ENCODE measurements around the gene TRAPPC12. TPM values are rescaled to one million over a fixed set of nuclear protein-coding genes. Genes with fewer than 3 reads are reported as not detected.
"Not testable (repeated sequence)": the region's sequence is repeated elsewhere in the genome, so short reads cannot be mapped to it uniquely, and the experiment has no call there.

TRAPPC12 gene
- polyA plus RNA-seq, 1 donor: 74.8 TPM

DNA sequence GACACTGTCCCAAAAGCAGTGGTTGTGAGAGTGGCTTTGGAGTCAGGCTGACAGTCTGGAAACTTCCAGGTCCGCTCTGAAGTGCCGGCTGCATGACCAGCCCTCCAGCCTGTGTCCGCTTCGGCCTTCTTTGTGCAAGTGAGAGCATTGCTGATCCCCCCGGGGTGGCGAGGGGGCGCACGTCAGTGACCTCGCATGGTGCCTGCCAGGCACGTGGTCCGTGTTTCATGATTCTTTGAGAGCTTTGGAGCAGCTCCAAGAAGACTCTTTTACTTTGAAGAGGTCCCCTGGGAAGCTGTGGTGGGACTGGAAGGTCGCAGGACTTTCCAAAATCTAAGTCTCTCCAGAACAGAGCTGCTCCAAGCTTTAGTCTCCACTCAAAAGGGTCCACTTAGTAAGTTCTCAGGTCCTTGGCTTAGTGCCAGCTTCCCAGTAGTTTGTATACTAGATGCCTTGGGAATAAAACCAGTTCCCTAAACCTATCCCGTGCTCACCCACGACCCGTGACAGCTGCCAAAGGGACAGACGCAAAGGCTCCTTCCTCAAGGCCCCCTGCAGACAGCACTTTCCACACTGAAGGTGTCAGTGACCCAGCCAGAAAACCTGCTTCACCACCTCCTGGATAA, 71.0 kb downstream of the TRAPPC12 start:
- no peak overlapping the region for H3K27ac ChIP-seq (ENCODE audit: low read length)
- DNase-seq: no peak
- H3K4me1 ChIP-seq (ENCODE audit: control insufficient read depth, insufficient read depth, low read length): no peaks in the 10 kb centered on the region
- H3K27me3 ChIP-seq (ENCODE audit: control insufficient read depth, insufficient read depth, low read length): no peaks in the 10 kb centered on the region
- no peak overlapping the region for H3K4me3 ChIP-seq (ENCODE audit: low read length)
- WGBS (ENCODE audit: insufficient coverage, low lambda C conversion rate): no CpG with 5 or more reads among the region's 16 CpGs
- H3K36me3 ChIP-seq (ENCODE audit: control insufficient read depth, insufficient read depth, low read length): peaks cover 70% of the 10 kb centered on the region
- H3K9me3 ChIP-seq (ENCODE audit: control insufficient read depth, low read depth, low read length): peaks cover 3% of the 10 kb centered on the region

DNA sequence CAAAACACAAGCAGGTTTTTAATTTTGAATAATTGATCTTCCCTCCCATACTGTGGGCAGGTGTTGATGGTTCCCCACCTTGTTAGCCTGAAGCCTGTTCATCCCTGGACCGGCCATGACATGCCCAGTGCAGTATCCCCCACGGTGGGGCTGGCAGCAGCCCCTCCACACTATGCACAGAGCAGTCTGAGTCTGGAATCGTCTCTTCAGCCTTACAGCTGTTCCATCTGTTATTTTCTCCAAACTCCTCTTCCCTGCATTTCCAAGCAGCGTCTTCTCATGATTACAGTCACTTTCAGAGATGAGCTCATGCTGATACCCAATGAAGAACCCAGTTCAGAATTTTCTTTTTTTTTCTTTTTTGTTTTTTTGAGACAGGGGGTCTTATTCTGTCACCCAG, 71.7 kb downstream of the TRAPPC12 start:
- 100% methylated on average over 1 of the region's 4 CpGs for WGBS (ENCODE audit: insufficient coverage, low lambda C conversion rate)
- no peak for DNase-seq
- no peak overlapping the region for H3K27ac ChIP-seq (ENCODE audit: low read length)
- H3K27me3 ChIP-seq (ENCODE audit: control insufficient read depth, insufficient read depth, low read length): no peaks in the 10 kb centered on the region
- peaks cover 3% of the 10 kb centered on the region for H3K9me3 ChIP-seq (ENCODE audit: control insufficient read depth, low read depth, low read length)
- no peaks in the 10 kb centered on the region for H3K4me1 ChIP-seq (ENCODE audit: control insufficient read depth, insufficient read depth, low read length)
- H3K36me3 ChIP-seq (ENCODE audit: control insufficient read depth, insufficient read depth, low read length): peaks cover 65% of the 10 kb centered on the region
- H3K4me3 ChIP-seq (ENCODE audit: low read length): no peak overlapping the region

DNA sequence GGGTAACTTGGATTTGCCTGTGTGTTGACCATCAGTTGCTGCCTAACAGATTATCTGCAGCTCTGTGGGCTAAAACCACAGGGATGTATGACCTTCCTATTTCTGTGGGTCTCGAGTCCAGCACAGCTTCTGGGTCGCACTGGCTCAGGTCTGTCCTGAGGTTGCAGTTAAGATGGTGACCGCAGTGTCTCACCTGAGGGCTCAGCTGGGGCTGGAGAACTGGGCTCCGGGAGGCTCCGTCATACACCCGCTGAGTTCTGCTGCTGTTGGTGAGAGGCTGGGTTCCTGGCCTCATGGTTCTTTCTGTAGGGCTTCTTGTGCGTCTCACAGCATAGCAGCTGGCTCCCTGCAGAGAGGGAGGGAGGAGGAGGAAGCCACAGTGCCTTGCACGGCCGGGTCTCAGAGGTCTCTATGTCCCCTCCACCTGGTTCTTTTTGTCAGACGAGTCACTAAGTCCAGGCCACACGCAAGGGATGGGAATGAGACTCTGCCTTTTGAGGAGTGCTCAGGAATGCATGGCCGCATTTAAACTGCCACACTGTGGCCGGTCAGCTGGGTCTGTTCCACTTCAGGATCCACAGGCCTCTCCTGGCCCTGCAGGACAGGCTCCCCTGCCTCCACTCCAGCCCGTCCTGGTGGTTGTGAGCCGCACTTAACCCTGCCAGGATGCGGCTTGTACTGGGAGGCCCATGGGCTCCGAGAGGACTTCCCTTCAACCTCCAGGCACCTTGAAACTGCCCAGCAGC, 72.6 kb downstream of the TRAPPC12 start:
- WGBS (ENCODE audit: insufficient coverage, low lambda C conversion rate): no CpG with 5 or more reads among the region's 17 CpGs
- H3K27ac ChIP-seq (ENCODE audit: low read length): no peak overlapping the region
- no peaks in the 10 kb centered on the region for H3K27me3 ChIP-seq (ENCODE audit: control insufficient read depth, insufficient read depth, low read length)
- H3K4me3 ChIP-seq (ENCODE audit: low read length): no peak overlapping the region
- no peaks in the 10 kb centered on the region for H3K4me1 ChIP-seq (ENCODE audit: control insufficient read depth, insufficient read depth, low read length)
- no peak for DNase-seq
- H3K36me3 ChIP-seq (ENCODE audit: control insufficient read depth, insufficient read depth, low read length): peaks cover 67% of the 10 kb centered on the region
- H3K9me3 ChIP-seq (ENCODE audit: control insufficient read depth, low read depth, low read length): peaks cover 3% of the 10 kb centered on the region

DNA sequence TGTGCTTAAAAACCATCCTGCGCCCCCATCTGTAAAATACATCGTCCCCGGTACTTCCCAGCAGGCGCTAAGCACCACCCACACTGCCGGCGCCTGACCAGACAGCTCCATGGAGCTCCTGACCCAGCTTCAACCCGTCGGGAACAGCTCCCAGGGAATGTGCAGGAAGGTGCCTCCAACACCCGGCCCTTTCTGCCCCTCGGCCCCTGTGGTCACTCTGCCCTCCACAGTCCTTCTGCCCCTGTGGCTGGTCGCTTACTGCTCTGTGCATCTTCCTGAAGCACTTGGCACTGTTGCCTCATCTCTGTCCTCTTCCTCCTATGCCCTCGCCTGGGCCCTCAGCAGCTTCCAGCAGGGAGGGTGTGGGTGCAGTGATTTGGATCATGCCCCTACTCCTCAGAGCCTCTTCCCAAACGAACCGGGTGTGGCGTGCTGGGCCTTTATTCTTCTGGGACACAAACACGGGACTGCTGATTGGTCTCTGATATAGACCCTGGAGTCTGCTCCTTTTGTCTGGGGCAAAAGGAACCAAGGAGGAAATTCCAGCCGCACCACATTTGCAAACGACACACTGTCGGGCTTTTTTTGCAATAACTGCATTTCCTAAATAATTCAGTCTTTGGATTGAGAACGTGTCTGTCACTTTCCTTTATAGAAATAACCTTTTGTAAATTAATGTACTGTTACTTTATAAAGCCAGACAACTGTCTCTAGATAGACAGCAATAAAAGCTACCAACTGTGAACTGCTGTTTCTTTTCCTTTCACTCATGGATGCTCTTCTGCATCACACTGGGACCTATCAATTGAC, 73.9 kb downstream of the TRAPPC12 start:
- H3K27ac ChIP-seq (ENCODE audit: low read length): no peak overlapping the region
- no peaks in the 10 kb centered on the region for H3K4me1 ChIP-seq (ENCODE audit: control insufficient read depth, insufficient read depth, low read length)
- no peak for DNase-seq
- H3K9me3 ChIP-seq (ENCODE audit: control insufficient read depth, low read depth, low read length): peaks cover 3% of the 10 kb centered on the region
- peaks cover 67% of the 10 kb centered on the region for H3K36me3 ChIP-seq (ENCODE audit: control insufficient read depth, insufficient read depth, low read length)
- WGBS (ENCODE audit: insufficient coverage, low lambda C conversion rate): 92% methylated on average over 2 of the region's 20 CpGs
- no peaks in the 10 kb centered on the region for H3K27me3 ChIP-seq (ENCODE audit: control insufficient read depth, insufficient read depth, low read length)
- H3K4me3 ChIP-seq (ENCODE audit: low read length): no peak overlapping the region

DNA sequence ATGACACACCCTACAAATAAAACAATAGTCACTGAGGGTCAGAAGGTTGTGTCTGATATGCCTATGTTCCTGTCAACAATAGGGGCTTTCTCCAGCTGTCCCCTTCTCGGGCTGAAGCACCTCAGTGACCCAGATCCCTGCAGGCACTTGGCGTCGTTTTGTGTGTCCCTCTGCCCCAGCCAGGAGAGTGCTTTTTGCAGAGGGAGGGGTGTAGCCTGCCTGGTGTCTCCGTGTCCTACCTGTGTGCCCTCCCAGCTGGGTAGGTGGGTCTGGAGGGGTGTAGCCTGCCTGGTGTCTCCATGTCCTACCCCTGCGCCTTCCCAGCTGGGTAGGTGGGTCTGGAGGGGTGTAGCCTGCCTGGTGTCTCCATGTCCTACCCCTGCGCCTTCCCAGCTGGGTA, 74.5 kb downstream of the TRAPPC12 start:
- H3K27ac ChIP-seq (ENCODE audit: low read length); H3K27me3 ChIP-seq (ENCODE audit: control insufficient read depth, insufficient read depth, low read length); H3K9me3 ChIP-seq (ENCODE audit: control insufficient read depth, low read depth, low read length); H3K4me3 ChIP-seq (ENCODE audit: low read length); DNase-seq; H3K4me1 ChIP-seq (ENCODE audit: control insufficient read depth, insufficient read depth, low read length): not testable (repeated sequence)
- no CpG with 5 or more reads among the region's 6 CpGs for WGBS (ENCODE audit: insufficient coverage, low lambda C conversion rate)
- peaks cover 68% of the 10 kb centered on the region for H3K36me3 ChIP-seq (ENCODE audit: control insufficient read depth, insufficient read depth, low read length)

DNA sequence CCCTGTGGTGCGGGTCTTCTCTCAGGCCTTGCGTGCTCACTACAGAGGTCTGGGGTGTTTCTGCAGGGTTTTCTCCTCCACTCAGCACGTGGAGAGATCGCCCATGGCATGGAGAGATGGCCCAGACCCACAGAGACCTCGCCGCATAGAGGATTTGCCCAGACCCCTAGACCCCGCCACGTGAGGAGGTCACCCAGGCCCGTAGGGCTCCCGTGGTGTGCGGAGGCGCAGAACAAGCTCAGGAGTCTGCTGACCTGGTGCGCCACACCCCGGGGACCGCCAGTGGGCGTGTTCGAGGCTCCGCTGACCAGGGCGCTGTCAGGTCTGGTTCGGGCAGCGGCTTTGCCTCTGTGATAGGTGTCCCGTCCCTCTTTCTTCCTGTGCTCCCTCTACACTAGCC, 75.3 kb downstream of the TRAPPC12 start:
- 100% methylated on average over 1 of the region's 22 CpGs for WGBS (ENCODE audit: insufficient coverage, low lambda C conversion rate)
- H3K27ac ChIP-seq (ENCODE audit: low read length): no peak overlapping the region
- H3K9me3 ChIP-seq (ENCODE audit: control insufficient read depth, low read depth, low read length): no peaks in the 10 kb centered on the region
- H3K27me3 ChIP-seq (ENCODE audit: control insufficient read depth, insufficient read depth, low read length): no peaks in the 10 kb centered on the region
- no peaks in the 10 kb centered on the region for H3K4me1 ChIP-seq (ENCODE audit: control insufficient read depth, insufficient read depth, low read length)
- peaks cover 69% of the 10 kb centered on the region for H3K36me3 ChIP-seq (ENCODE audit: control insufficient read depth, insufficient read depth, low read length)
- no peak overlapping the region for H3K4me3 ChIP-seq (ENCODE audit: low read length)
- no peak for DNase-seq

DNA sequence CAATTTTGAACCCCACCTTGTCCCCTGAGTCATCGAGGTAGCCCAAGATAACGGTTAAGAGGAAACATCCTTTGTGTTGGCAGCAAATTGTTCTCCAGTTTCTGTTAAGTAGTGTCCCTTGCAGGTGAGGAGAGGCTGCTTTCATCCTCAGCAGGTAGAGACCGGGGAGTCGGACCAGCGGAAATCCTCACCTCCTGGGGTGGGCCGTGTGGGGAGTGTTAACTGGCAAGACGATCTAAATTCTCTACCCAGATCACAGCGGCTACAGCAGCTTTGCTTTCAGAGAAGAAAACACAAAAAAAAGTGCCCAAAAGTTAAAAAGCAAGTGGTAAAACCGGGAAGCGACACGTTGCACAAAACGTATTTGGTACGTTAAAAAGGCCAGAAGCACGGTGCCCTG, 76.6 kb downstream of the TRAPPC12 start:
- Histone ChIP-seq H3K36me3 (ENCODE audit: control insufficient read depth, insufficient read depth, low read length) (peaks cover 61% of the 10 kb centered on the region), H3K4me1 (ENCODE audit: control insufficient read depth, insufficient read depth, low read length) (no peaks in the 10 kb centered on the region), H3K4me3 (ENCODE audit: low read length) (no peak overlapping the region), H3K27ac (ENCODE audit: low read length) (no peak overlapping the region), H3K9me3 (ENCODE audit: control insufficient read depth, low read depth, low read length) (no peaks in the 10 kb centered on the region), H3K27me3 (ENCODE audit: control insufficient read depth, insufficient read depth, low read length) (no peaks in the 10 kb centered on the region)
- no peak for DNase-seq
- 90% methylated on average over 2 of the region's 14 CpGs for WGBS (ENCODE audit: insufficient coverage, low lambda C conversion rate)

DNA sequence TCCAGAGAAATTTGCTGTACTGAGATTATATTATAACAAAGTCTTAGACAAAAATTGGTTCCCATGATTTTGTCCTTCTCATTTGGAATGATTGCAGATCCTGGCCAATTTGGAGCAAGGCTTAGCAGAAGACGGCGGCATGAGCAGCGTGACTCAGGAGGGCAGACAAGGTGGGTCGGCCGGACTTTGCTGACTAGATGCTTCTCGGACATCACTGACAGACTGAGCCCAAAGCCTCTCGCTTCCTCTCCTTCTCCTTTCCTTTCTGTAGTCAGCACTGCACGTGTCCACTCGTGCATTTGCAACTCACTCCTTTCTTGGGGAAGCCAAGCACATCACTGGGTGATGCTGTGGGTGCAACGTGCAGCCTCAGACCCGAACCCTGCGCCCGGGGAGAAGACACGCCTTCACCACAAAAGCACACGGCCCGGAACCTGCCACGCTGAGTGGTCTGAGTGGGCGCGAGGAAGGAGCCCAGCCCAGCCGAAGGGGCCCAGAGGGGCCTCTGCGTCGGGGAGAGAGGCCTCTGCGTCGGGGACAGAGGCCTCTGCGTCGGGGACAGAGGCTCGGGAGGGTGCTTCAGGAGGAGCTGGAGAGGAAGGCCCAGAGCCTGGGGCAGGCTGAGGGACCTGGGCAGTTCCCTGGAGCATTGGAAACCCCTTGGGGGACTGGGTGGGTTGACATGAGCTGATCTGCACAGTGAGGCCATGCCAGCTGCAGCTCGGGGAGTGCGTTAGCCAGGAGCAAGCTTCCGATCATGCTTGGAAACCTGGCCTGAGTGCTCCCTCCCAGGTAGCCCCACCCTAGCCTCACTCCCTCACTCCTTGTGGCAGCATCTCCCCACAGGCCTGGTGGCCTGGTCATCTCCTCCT, 78.3 kb downstream of the TRAPPC12 start:
- Histone ChIP-seq H3K4me1 (ENCODE audit: control insufficient read depth, insufficient read depth, low read length) (no peaks in the 10 kb centered on the region), H3K36me3 (ENCODE audit: control insufficient read depth, insufficient read depth, low read length) (peaks cover 54% of the 10 kb centered on the region), H3K9me3 (ENCODE audit: control insufficient read depth, low read depth, low read length) (no peaks in the 10 kb centered on the region), H3K4me3 (ENCODE audit: low read length) (no peak overlapping the region), H3K27ac (ENCODE audit: low read length) (no peak overlapping the region), H3K27me3 (ENCODE audit: control insufficient read depth, insufficient read depth, low read length) (no peaks in the 10 kb centered on the region)
- no peak for DNase-seq
- no CpG with 5 or more reads among the region's 30 CpGs for WGBS (ENCODE audit: insufficient coverage, low lambda C conversion rate)

DNA sequence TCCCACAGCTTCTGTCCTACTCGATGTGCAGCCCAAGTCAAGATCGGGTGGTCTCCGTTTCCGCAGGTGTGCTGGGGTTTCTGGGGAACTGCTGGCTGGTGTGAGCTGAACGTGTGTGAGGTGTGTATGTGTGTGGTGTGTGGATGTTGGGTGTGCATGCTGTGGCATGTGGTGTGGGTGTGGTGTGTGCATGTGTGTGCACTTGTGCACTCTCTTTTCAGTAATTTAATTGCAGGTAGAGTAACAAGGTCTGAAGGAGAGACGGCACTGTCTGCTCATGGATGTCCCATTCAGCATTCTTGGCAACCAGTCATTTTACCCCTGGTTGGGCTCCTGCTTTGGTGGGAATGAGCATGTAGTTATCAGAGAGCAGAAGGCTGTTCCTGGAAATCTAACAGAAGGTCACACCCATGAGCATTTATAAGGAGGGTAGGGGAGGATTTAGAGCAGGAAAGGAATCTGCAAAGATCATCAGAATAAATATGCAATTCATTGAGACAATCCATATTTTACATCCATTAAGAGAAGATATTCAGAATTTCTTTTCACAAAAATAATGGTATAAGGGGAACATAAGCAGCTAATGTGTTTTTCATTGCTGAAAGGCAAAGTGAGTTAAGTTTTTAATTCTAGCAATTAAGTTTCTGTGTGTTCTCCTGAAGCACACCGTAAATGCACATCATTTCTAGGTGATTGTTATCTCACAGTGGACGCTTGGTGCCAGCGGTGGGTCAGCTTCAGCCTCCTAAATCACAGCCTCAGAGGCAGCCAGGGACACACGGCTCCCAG, 79.1 kb downstream of the TRAPPC12 start:
- Histone ChIP-seq H3K4me1 (ENCODE audit: control insufficient read depth, insufficient read depth, low read length) (no peaks in the 10 kb centered on the region), H3K9me3 (ENCODE audit: control insufficient read depth, low read depth, low read length) (no peaks in the 10 kb centered on the region), H3K27ac (ENCODE audit: low read length) (no peak overlapping the region), H3K36me3 (ENCODE audit: control insufficient read depth, insufficient read depth, low read length) (peaks cover 53% of the 10 kb centered on the region), H3K4me3 (ENCODE audit: low read length) (no peak overlapping the region), H3K27me3 (ENCODE audit: control insufficient read depth, insufficient read depth, low read length) (no peaks in the 10 kb centered on the region)
- WGBS (ENCODE audit: insufficient coverage, low lambda C conversion rate): no CpG with 5 or more reads among the region's 10 CpGs
- no peak for DNase-seq
